OCI-LY3 (cell line): ENCODE data around the gene UBR1.

Experiments used
- H2AFZ ChIP-seq: fragments of 200-600, 300-600 bp; shearing (Covaris generic); 2 replicates; pipeline ENCODE4 v1.6.0; 2014; ENCODE audit warnings: antibody characterized with exemption, low read depth, low read length
- H3K27ac ChIP-seq: fragments of 200-600, 300-600 bp; sonication (generic); 2 replicates; pipeline ENCODE4 v1.5.1; 2014; ENCODE audit warnings: mild to moderate bottlenecking, low read length, moderate library complexity, mixed read lengths
- H3K27me3 ChIP-seq: fragments of 200-600, 300-600 bp; sonication (generic); 2 replicates; pipeline ENCODE4 v1.6.1; 2014; ENCODE audit warnings: low read depth, low read length, mixed read lengths
- H3K36me3 ChIP-seq: fragments of 200-600, 300-600 bp; sonication (generic); replicated peaks from 2 replicates; pipeline ENCODE3; 2014; ENCODE audit warnings: low read depth, low read length, mixed read lengths
- H3K4me1 ChIP-seq: fragments of 300-600, 200-600 bp; sonication (generic); 2 replicates; pipeline ENCODE4 v1.6.1; 2014; ENCODE audit warnings: low read length, mixed read lengths
- H3K4me2 ChIP-seq: fragments of 200-600, 300-600 bp; sonication (generic); 2 replicates; pipeline ENCODE4 v1.6.1; 2014; ENCODE audit warnings: low read length, mixed read lengths
- H3K4me3 ChIP-seq: fragments of 300-600, 200-600 bp; sonication (generic); 2 replicates; pipeline ENCODE4 v1.5.1; 2014; ENCODE audit warnings: antibody characterized with exemption, mild to moderate bottlenecking, low read length, moderate library complexity
- H3K79me2 ChIP-seq: fragments of 300-600, 200-600 bp; shearing (Covaris generic); 2 replicates; pipeline ENCODE4 v1.6.1; 2014; ENCODE audit warnings: mild to moderate bottlenecking, low read length, mixed read lengths
- H3K9ac ChIP-seq: fragments of 300-600, 200-600 bp; shearing (Covaris generic); 2 replicates; pipeline ENCODE4 v1.6.0; 2014; ENCODE audit warnings: mild to moderate bottlenecking, low read length, moderate library complexity
- H3K9me3 ChIP-seq: fragments of 200-600, 300-600 bp; shearing (Covaris generic); 2 replicates; pipeline ENCODE4 v1.6.1; 2014; ENCODE audit warnings: low read length, mixed read lengths; ENCODE audit not compliant: insufficient read depth
- H4K20me1 ChIP-seq: fragments of 200-600, 300-600 bp; sonication (generic); 2 replicates; pipeline ENCODE4 v1.6.1; 2016; ENCODE audit warnings: low read length, mixed read lengths; ENCODE audit not compliant: insufficient read depth
- CTCF ChIP-seq: fragments of 200-600, 300-600 bp; sonication (generic); IDR thresholded peaks from 2 replicates; pipeline ENCODE4 v1.5.1; 2014; ENCODE audit warnings: antibody characterized with exemption, low read length, low read depth
- EZH2phosphoT487 ChIP-seq: fragments of 200-600 bp; shearing (Covaris generic); IDR thresholded peaks from 2 replicates; pipeline ENCODE4 v1.6.1; 2018; ENCODE audit warnings: antibody characterized with exemption, mixed run types, low read depth

UBR1 gene

GRCh38 chr15:43070249-43070648, 35.6 kb downstream of the UBR1 start:
- no peak overlapping the region for H3K27ac ChIP-seq
- peaks cover 22% of the 10 kb centered on the region for H3K36me3 ChIP-seq
- no peak overlapping the region for H2AFZ ChIP-seq
- no peaks in the 10 kb centered on the region for H3K4me1 ChIP-seq
- H3K4me2 ChIP-seq: no peak overlapping the region
- no peak overlapping the region for H3K9ac ChIP-seq
- no peaks in the 10 kb centered on the region for H4K20me1 ChIP-seq
- H3K79me2 ChIP-seq: no peaks in the 10 kb centered on the region
- no peaks in the 10 kb centered on the region for H3K27me3 ChIP-seq
- TF ChIP-seq CTCF (no peak), EZH2phosphoT487 (no peak)
- H3K4me3 ChIP-seq: no peak overlapping the region
- no peaks in the 10 kb centered on the region for H3K9me3 ChIP-seq

GRCh38 chr15:43067717-43068461, 37.9 kb downstream of the UBR1 start:
- Histone ChIP-seq H3K4me2 (no peak overlapping the region), H3K4me3 (no peak overlapping the region), H4K20me1 (no peaks in the 10 kb centered on the region), H3K9me3 (no peaks in the 10 kb centered on the region), H3K27ac (no peak overlapping the region), H3K9ac (no peak overlapping the region), H3K36me3 (peaks cover 22% of the 10 kb centered on the region), H2AFZ (no peak overlapping the region), H3K27me3 (no peaks in the 10 kb centered on the region), H3K4me1 (no peaks in the 10 kb centered on the region), H3K79me2 (no peaks in the 10 kb centered on the region)
- no peak for TF ChIP-seq EZH2phosphoT487
- no peak for TF ChIP-seq CTCF

- H3K4me1 ChIP-seq: no peaks in the 10 kb centered on the region
- no peak overlapping the region for H3K27ac ChIP-seq
- no peaks in the 10 kb centered on the region for H3K9me3 ChIP-seq
- H3K79me2 ChIP-seq: no peaks in the 10 kb centered on the region
- H3K4me3 ChIP-seq: no peak overlapping the region
- no peak overlapping the region for H2AFZ ChIP-seq
- TF ChIP-seq CTCF (no peak), EZH2phosphoT487 (no peak)
- no peaks in the 10 kb centered on the region for H4K20me1 ChIP-seq
- no peak overlapping the region for H3K4me2 ChIP-seq
- no peak overlapping the region for H3K9ac ChIP-seq
- no peaks in the 10 kb centered on the region for H3K27me3 ChIP-seq
- peaks cover 19% of the 10 kb centered on the region for H3K36me3 ChIP-seq
These were observed 49.1 kb downstream of the UBR1 start for GRCh38 chr15:43056696-43057095.

GRCh38 chr15:43052860-43053259, 53.0 kb downstream of the UBR1 start:
- no peaks in the 10 kb centered on the region for H3K9me3 ChIP-seq
- H3K36me3 ChIP-seq: peaks cover 11% of the 10 kb centered on the region
- H3K9ac ChIP-seq: no peak overlapping the region
- no peaks in the 10 kb centered on the region for H3K4me1 ChIP-seq
- no peak overlapping the region for H3K4me3 ChIP-seq
- no peak overlapping the region for H2AFZ ChIP-seq
- no peak overlapping the region for H3K27ac ChIP-seq
- TF ChIP-seq EZH2phosphoT487: no peak
- TF ChIP-seq CTCF: no peak
- H4K20me1 ChIP-seq: no peaks in the 10 kb centered on the region
- no peaks in the 10 kb centered on the region for H3K79me2 ChIP-seq
- H3K4me2 ChIP-seq: no peak overlapping the region
- no peaks in the 10 kb centered on the region for H3K27me3 ChIP-seq
